Karpas-422 (cell line): ENCODE measurements around the gene COL6A2. TPM values are rescaled to one million over a fixed set of nuclear protein-coding genes. Genes with fewer than 3 reads are reported as not detected.
"Not testable (repeated sequence)": the region's sequence is repeated elsewhere in the genome, so short reads cannot be mapped to it uniquely, and the experiment has no call there.

Experiments
- DNase-seq: peaks from one replicate; pipeline ENCODE4 v3.0.0-alpha.2; 2015
- H2AFZ ChIP-seq: fragments of 200-600 bp; sonication (generic); 2 replicates; pipeline ENCODE4 v1.6.1; 2014; ENCODE audit warnings: antibody characterized with exemption, low read length, mixed read lengths
- H3K27ac ChIP-seq: fragments of 200-600 bp; sonication (generic); 2 replicates; pipeline ENCODE4 v1.5.1; 2014; ENCODE audit warnings: mild to moderate bottlenecking, low read length, moderate library complexity
- H3K27me3 ChIP-seq: fragments of 200-600 bp; sonication (generic); 2 replicates; pipeline ENCODE4 v1.6.1; 2014; ENCODE audit warnings: low read length, mixed read lengths
- H3K36me3 ChIP-seq: fragments of 200-600 bp; sonication (generic); 2 replicates; pipeline ENCODE4 v1.6.1; 2014; ENCODE audit warnings: low read length, mixed read lengths; ENCODE audit not compliant: insufficient read depth
- H3K4me1 ChIP-seq: fragments of 200-600 bp; sonication (generic); 2 replicates; pipeline ENCODE4 v1.6.1; 2014; ENCODE audit warnings: mild to moderate bottlenecking, low read length, mixed read lengths
- H3K4me2 ChIP-seq: fragments of 200-600 bp; sonication (generic); 2 replicates; pipeline ENCODE4 v1.6.1; 2014; ENCODE audit warnings: low read length, low read depth, mild to moderate bottlenecking; ENCODE audit not compliant: poor library complexity, severe bottlenecking
- H3K4me3 ChIP-seq: fragments of 200-600 bp; sonication (generic); 2 replicates; pipeline ENCODE4 v1.5.1; 2014; ENCODE audit warnings: mild to moderate bottlenecking, antibody characterized with exemption, low read length, mixed read lengths
- H3K79me2 ChIP-seq: fragments of 200-600 bp; sonication (generic); 2 replicates; pipeline ENCODE4 v1.6.1; 2014; ENCODE audit warnings: mild to moderate bottlenecking, low read length, mixed read lengths
- H3K9ac ChIP-seq: fragments of 200-600 bp; sonication (generic); 2 replicates; pipeline ENCODE4 v1.6.0; 2014; ENCODE audit warnings: low read length
- H3K9me2 ChIP-seq: fragments of 200-600 bp; sonication (generic), shearing (Covaris generic); replicated peaks from 2 replicates; pipeline ENCODE4 v1.6.0; 2014; ENCODE audit warnings: mild to moderate bottlenecking, low read length, moderate library complexity; ENCODE audit not compliant: insufficient read depth
- H3K9me3 ChIP-seq: fragments of 300-700, 200-600 bp; sonication (generic); 2 replicates; pipeline ENCODE4 v1.6.1; 2014; ENCODE audit warnings: low read length, mixed read lengths
- H4K20me1 ChIP-seq: fragments of 200-600 bp; sonication (generic); 2 replicates; pipeline ENCODE4 v1.6.1; 2014; ENCODE audit warnings: mild to moderate bottlenecking, antibody characterized with exemption, low read length, low read depth; ENCODE audit not compliant: insufficient read depth
- total RNA-seq: library from RNA; depleted of rRNA; stranded (reverse); fragments of >200 nt; shearing (Covaris generic); gene quantifications from 2 replicates; pipeline ENCODE4 v1.2.3, GENCODE V29; 2014; ENCODE audit warnings: low replicate concordance

COL6A2 gene
- total RNA-seq, 1 experiment from 2014 or later = not detected

- no peaks in the 10 kb centered on the region for H3K36me3 ChIP-seq
These were observed 1.1 kb upstream of the COL6A2 start for GRCh38 chr21:46096596-46097335.

GRCh38 chr21:46098303-46099141 lies 610 bp downstream of the COL6A2 start:
- no peaks in the 10 kb centered on the region for H3K36me3 ChIP-seq
- H3K27me3 ChIP-seq = no peaks in the 10 kb centered on the region
- H2AFZ ChIP-seq = no peak overlapping the region
- no peak overlapping the region for H3K4me3 ChIP-seq
- H3K9me3 ChIP-seq = no peaks in the 10 kb centered on the region; the same call in 1 of the 2 replicates
- no peak overlapping the region for H3K4me2 ChIP-seq
- H3K79me2 ChIP-seq = no peaks in the 10 kb centered on the region
- no peaks in the 10 kb centered on the region; the same call in 1 of the 2 replicates for H3K9me2 ChIP-seq
- no peaks in the 10 kb centered on the region for H3K4me1 ChIP-seq
- no peaks in the 10 kb centered on the region for H4K20me1 ChIP-seq
- DNase-seq = no peak
- no peak overlapping the region for H3K27ac ChIP-seq
- H3K9ac ChIP-seq = no peak overlapping the region

More at GRCh38 chr21:46096596-46097335, 1.1 kb upstream of the COL6A2 start:
- H3K9me3 ChIP-seq = no peaks in the 10 kb centered on the region
- H3K9me2 ChIP-seq = no peaks in the 10 kb centered on the region; the same call in 1 of the 2 replicates
- H3K4me1 ChIP-seq = no peaks in the 10 kb centered on the region
- H3K4me3 ChIP-seq = no peak overlapping the region
- H2AFZ ChIP-seq = no peak overlapping the region
- H3K27ac ChIP-seq = no peak overlapping the region
- no peak overlapping the region for H3K4me2 ChIP-seq
- no peak overlapping the region for H3K9ac ChIP-seq
- no peak for DNase-seq
- no peaks in the 10 kb centered on the region for H3K79me2 ChIP-seq
- no peaks in the 10 kb centered on the region for H4K20me1 ChIP-seq
- no peaks in the 10 kb centered on the region for H3K27me3 ChIP-seq

GRCh38 chr21:46099476-46099875 lies 1.6 kb downstream of the COL6A2 start:
- DNase-seq = no peak
- no peak overlapping the region for H3K9ac ChIP-seq
- H3K4me1 ChIP-seq = no peaks in the 10 kb centered on the region
- no peaks in the 10 kb centered on the region; the same call in 1 of the 2 replicates for H3K9me3 ChIP-seq
- H3K36me3 ChIP-seq = no peaks in the 10 kb centered on the region
- no peak overlapping the region for H3K4me2 ChIP-seq
- H3K27me3 ChIP-seq = no peaks in the 10 kb centered on the region
- no peak overlapping the region for H2AFZ ChIP-seq
- no peak overlapping the region for H3K4me3 ChIP-seq
- no peaks in the 10 kb centered on the region for H4K20me1 ChIP-seq
- no peak overlapping the region for H3K27ac ChIP-seq
- no peaks in the 10 kb centered on the region for H3K79me2 ChIP-seq
- H3K9me2 ChIP-seq = no peaks in the 10 kb centered on the region; the same call in 1 of the 2 replicates

GRCh38 chr21:46100020-46100419 lies 2.1 kb downstream of the COL6A2 start:
- Histone ChIP-seq H3K9me3 (no peaks in the 10 kb centered on the region; the same call in 1 of the 2 replicates), H3K9ac (no peak overlapping the region), H4K20me1 (no peaks in the 10 kb centered on the region), H3K27me3 (no peaks in the 10 kb centered on the region), H3K36me3 (no peaks in the 10 kb centered on the region), H3K4me2 (no peak overlapping the region), H3K4me3 (no peak overlapping the region), H3K4me1 (no peaks in the 10 kb centered on the region), H2AFZ (no peak overlapping the region), H3K27ac (no peak overlapping the region), H3K79me2 (no peaks in the 10 kb centered on the region), H3K9me2 (no peaks in the 10 kb centered on the region; the same call in 1 of the 2 replicates)
- DNase-seq = no peak

- Histone ChIP-seq H3K4me2 (no peak overlapping the region), H3K27me3 (no peaks in the 10 kb centered on the region)
- no peak for DNase-seq
These were observed 2.5 kb downstream of the COL6A2 start for GRCh38 chr21:46100426-46100825.

GRCh38 chr21:46100906-46101305 lies 3.0 kb downstream of the COL6A2 start:
- Histone ChIP-seq H3K4me1 (no peaks in the 10 kb centered on the region), H3K4me3 (no peak overlapping the region), H4K20me1 (no peaks in the 10 kb centered on the region), H3K27ac (no peak overlapping the region), H3K9ac (no peak overlapping the region), H3K4me2 (no peak overlapping the region), H3K36me3 (no peaks in the 10 kb centered on the region), H3K9me2 (no peaks in the 10 kb centered on the region; the same call in 1 of the 2 replicates), H3K9me3 (peaks cover 3% of the 10 kb centered on the region; the same call in 1 of the 2 replicates), H3K79me2 (no peaks in the 10 kb centered on the region), H2AFZ (no peak overlapping the region), H3K27me3 (no peaks in the 10 kb centered on the region)
- DNase-seq = no peak

More at GRCh38 chr21:46100426-46100825, 2.5 kb downstream of the COL6A2 start:
- Histone ChIP-seq H3K36me3 (no peaks in the 10 kb centered on the region), H3K27ac (no peak overlapping the region), H3K4me1 (no peaks in the 10 kb centered on the region), H3K9me3 (no peaks in the 10 kb centered on the region; the same call in 1 of the 2 replicates), H3K9ac (no peak overlapping the region), H3K9me2 (no peaks in the 10 kb centered on the region; the same call in 1 of the 2 replicates), H3K79me2 (no peaks in the 10 kb centered on the region), H2AFZ (no peak overlapping the region), H4K20me1 (no peaks in the 10 kb centered on the region), H3K4me3 (no peak overlapping the region)

GRCh38 chr21:46104104-46104503 lies 6.2 kb downstream of the COL6A2 start:
- H3K9me2 ChIP-seq = no peaks in the 10 kb centered on the region; the same call in 1 of the 2 replicates
- H3K27ac ChIP-seq = no peak overlapping the region
- no peak overlapping the region for H3K4me3 ChIP-seq
- no peak for DNase-seq
- H3K4me2 ChIP-seq = no peak overlapping the region
- peaks cover 6% of the 10 kb centered on the region for H3K9me3 ChIP-seq
- no peaks in the 10 kb centered on the region for H3K79me2 ChIP-seq
- H3K9ac ChIP-seq = no peak overlapping the region
- H3K4me1 ChIP-seq = no peaks in the 10 kb centered on the region
- no peaks in the 10 kb centered on the region for H3K27me3 ChIP-seq
- no peak overlapping the region for H2AFZ ChIP-seq
- no peaks in the 10 kb centered on the region for H4K20me1 ChIP-seq
- H3K36me3 ChIP-seq = no peaks in the 10 kb centered on the region; the same call in 1 of the 2 replicates

GRCh38 chr21:46107376-46107775 lies 9.5 kb downstream of the COL6A2 start:
- H3K4me1 ChIP-seq, H3K9me3 ChIP-seq, H2AFZ ChIP-seq, H3K27me3 ChIP-seq, H3K36me3 ChIP-seq, H3K9me2 ChIP-seq, H3K79me2 ChIP-seq, H3K27ac ChIP-seq, H3K4me3 ChIP-seq, H3K9ac ChIP-seq, H4K20me1 ChIP-seq, DNase-seq, H3K4me2 ChIP-seq: not testable (repeated sequence)
